ENCODE results near the gene AMPD1.

Gene AMPD1

GRCh38 chr1:114695430-114696058, at the start of gene AMPD1:
Gene AMPD1, minus strand, starts transcription at chr1:114695546. Its CDS starts 75 bp downstream, at chr1:114695471.
- DNase-seq, result no peak

GRCh38 chr1:114741963-114742746, 46.8 kb upstream of the AMPD1 start:
- in situ Hi-C loops (cut with MboI; ENCODE audit: low pct_unique_long_range_greater_than_20kb, low sequenced_read_pairs), result no loop called here
- DNase-seq, result no peak

More at GRCh38 chr1:114695430-114696058, at the start of gene AMPD1:
- in situ Hi-C loops (cut with MboI; ENCODE audit: low pct_unique_long_range_greater_than_20kb, low sequenced_read_pairs), result no loop called here

GRCh38 chr1:114740331-114740730, 45.0 kb upstream of the AMPD1 start:
- no peak for DNase-seq
- in situ Hi-C loops (cut with MboI; ENCODE audit: low pct_unique_long_range_greater_than_20kb, low sequenced_read_pairs), result no loop called here

DNA sequence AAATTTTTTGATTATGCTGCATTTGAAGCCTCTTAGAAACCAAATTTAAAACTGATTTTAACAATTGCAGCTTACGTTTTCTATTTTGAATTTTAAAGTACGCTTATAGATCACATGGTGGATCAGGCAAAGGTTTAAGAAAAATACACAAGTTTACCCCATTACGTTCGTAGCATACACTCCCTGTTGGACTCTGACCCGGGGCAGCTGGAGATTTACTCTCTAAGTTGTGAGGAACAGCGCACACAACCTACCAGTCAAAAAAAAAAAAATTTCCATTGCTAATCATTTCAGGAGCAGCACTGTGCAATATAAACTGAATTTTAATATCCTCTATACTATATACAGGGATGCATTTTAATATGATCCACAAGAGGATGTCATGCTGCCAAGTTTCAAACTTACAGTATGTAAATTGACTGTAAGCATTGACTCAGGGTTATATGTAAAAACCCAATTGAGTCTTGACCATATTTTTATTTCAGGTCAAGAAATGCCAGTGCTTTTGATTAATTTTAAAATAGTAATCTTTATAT, 42.0 kb upstream of the AMPD1 start:
- in situ Hi-C loops (cut with MboI; ENCODE audit: low pct_unique_long_range_greater_than_20kb, low sequenced_read_pairs), result no loop called here
- DNase-seq, result no peak

- no peak for DNase-seq
- in situ Hi-C loops (cut with MboI; ENCODE audit: low pct_unique_long_range_greater_than_20kb, low sequenced_read_pairs), result no loop called here
Measured at GRCh38 chr1:114735479-114735878, 40.1 kb upstream of the AMPD1 start.

- no peak for DNase-seq
- in situ Hi-C loops (cut with MboI; ENCODE audit: low pct_unique_long_range_greater_than_20kb, low sequenced_read_pairs), result no loop called here
Measured at GRCh38 chr1:114729782-114730181, 34.4 kb upstream of the AMPD1 start.

- DNase-seq, result no peak
- in situ Hi-C loops (cut with MboI; ENCODE audit: low pct_unique_long_range_greater_than_20kb, low sequenced_read_pairs), result no loop called here
Measured at GRCh38 chr1:114728553-114728952, 33.2 kb upstream of the AMPD1 start.

DNA sequence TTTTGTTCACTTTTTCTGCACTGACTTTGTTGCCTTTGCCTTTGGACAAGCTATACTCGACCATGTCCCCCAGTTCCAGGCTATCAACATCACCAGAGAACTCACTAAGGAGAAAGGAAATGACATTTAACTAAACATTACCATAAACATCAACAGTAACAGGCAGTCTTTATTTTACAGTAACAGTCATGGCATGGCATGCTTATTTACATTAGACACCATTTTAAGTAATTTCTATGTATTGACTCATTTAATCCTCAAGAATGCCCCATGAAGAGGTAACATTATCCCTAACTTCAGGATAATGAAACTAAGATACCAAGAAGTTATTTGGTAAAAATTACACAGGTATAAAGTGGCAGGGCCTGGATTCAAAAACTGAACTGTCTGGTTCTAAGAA, 29.9 kb upstream of the AMPD1 start:
- no peak for DNase-seq
- in situ Hi-C loops (cut with MboI; ENCODE audit: low pct_unique_long_range_greater_than_20kb, low sequenced_read_pairs), result no loop called here

- no peak for DNase-seq
- in situ Hi-C loops (cut with MboI; ENCODE audit: low pct_unique_long_range_greater_than_20kb, low sequenced_read_pairs), result no loop called here
Measured at GRCh38 chr1:114723915-114724314, 28.6 kb upstream of the AMPD1 start.

- no peak for DNase-seq
- in situ Hi-C loops (cut with MboI; ENCODE audit: low pct_unique_long_range_greater_than_20kb, low sequenced_read_pairs), result no loop called here
Measured at GRCh38 chr1:114723457-114723856, 28.1 kb upstream of the AMPD1 start.

GRCh38 chr1:114720492-114720891, 25.1 kb upstream of the AMPD1 start:
- in situ Hi-C loops (cut with MboI; ENCODE audit: low pct_unique_long_range_greater_than_20kb, low sequenced_read_pairs), result no loop called here
- no peak for DNase-seq

- no peak for DNase-seq
Measured at GRCh38 chr1:114719424-114719787, 24.1 kb upstream of the AMPD1 start.

DNA sequence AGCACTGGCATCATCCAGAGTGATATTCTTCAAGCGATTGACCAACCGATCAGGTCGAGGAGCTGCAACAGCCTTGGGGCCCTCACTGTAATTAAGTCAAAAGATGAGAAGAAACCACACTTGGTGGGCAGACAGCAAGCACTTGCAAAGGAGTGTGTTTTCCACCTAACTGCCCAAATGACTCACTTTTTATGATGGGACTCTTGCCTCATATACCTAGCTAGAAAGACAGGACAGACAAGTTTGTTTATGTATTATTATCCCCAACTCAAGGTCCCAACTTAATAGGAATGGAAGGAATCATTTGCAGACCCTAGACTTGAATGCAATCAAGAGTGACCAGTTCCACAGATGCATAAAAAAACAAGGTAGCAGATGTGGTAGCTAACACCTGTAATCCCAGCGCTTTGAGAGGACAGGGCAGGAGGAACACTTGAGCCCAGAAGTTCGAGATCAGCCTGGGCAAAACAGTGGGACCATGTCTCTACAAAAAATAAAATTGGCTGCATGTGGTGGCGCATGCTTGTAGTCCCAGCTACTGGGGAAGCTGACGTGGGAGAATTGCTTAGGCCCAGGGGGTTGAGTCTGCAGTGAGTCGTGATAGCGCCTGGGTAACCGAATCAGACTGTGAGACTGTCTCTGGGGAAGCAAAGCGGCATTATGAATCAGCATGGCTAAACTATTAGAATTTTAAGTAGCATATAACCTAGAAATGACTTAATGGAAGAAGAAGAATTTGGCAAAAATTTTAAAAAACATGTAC, 23.5 kb upstream of the AMPD1 start:
- in situ Hi-C loops (cut with MboI; ENCODE audit: low pct_unique_long_range_greater_than_20kb, low sequenced_read_pairs), result no loop called here
- no peak for DNase-seq

More at GRCh38 chr1:114719424-114719787, 24.1 kb upstream of the AMPD1 start:
- in situ Hi-C loops (cut with MboI; ENCODE audit: low pct_unique_long_range_greater_than_20kb, low sequenced_read_pairs), result no loop called here

DNA sequence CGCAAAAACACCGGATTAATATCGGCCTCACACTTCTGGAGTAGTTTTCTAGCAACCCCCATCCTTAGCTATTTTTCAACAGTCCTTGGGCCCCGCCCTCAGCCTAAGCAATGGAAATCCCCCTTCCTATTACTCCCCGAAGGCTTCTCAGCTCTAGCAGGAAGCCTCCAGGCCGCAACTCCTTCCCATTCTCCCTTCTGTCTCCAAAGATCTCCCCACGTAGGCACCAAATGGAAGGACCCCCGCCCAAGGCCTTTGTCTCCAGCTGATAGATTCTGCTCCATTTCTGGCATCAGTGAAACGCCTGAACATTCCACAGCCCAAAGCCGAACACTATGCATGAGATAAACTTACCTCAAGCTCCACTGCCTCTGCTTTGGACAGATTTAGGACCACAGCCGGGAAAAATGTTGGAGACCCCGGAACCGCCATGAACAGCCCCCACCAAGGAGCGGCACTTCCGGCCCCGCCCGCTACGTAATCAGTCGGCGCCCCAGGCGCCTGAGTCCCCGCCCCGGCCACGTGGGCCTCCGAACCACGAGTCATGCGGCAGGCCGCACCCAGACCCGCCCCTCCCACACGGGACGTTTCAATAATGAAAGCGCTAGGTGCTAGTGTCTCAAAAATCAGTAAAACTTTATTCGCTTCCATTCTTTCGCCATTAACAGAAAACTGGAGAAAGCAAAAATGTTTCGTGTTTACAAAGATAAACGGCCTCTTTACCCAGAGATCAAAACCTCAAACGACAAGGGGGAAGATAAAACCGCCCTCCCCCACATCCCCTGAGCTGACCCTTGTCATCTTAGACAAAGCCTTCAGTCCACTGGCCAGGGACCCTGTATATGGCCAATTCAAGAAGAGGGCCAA, 21.2 kb upstream of the AMPD1 start, which contains the start of gene NRAS:
Gene NRAS, minus strand, starts transcription at position 468 of the 867 bp plus-strand sequence. CDS start 611 bp downstream, outside the sequence.
- in situ Hi-C loops (cut with MboI; ENCODE audit: low pct_unique_long_range_greater_than_20kb, low sequenced_read_pairs), result no loop called here
- peak; percentile 91 for DNase-seq

DNA sequence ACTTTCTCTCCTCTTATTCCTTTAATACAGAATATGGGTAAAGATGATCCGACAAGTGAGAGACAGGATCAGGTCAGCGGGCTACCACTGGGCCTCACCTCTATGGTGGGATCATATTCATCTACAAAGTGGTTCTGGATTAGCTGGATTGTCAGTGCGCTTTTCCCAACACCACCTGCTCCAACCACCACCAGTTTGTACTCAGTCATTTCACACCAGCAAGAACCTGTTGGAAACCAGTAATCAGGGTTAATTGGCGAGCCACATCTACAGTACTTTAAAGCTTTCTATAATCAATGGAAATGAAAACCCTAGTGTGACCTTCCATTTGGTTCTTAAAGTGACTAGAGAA, 20.6 kb upstream of the AMPD1 start:
- no peak for DNase-seq
- in situ Hi-C loops (cut with MboI; ENCODE audit: low pct_unique_long_range_greater_than_20kb, low sequenced_read_pairs), result no loop called here

- DNase-seq, result no peak
- in situ Hi-C loops (cut with MboI; ENCODE audit: low pct_unique_long_range_greater_than_20kb, low sequenced_read_pairs), result no loop called here
Measured at GRCh38 chr1:114712977-114713376, 17.6 kb upstream of the AMPD1 start.

GRCh38 chr1:114710360-114710759, 15.0 kb upstream of the AMPD1 start:
- in situ Hi-C loops (cut with MboI; ENCODE audit: low pct_unique_long_range_greater_than_20kb, low sequenced_read_pairs), result no loop called here
- DNase-seq, result no peak

DNA sequence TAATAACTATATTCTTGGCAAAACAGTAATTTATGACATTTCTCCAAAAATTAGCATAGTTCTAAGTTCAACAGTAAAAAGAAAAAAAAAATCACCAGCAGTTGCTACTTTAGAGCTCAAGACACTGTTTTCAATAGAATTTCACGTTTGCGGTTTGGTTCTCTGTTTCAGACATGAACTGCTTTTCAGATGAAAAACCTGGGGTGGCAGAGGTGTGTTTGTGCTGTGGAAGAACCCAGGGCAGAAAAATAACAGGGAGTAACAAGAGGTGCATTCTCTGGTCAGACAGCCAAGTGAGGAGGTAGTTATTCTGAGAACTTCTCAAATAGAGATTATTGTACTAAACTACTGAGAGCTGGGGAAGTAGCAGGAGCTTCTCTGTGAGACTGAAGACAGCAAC, 12.3 kb upstream of the AMPD1 start:
- DNase-seq, result no peak
- in situ Hi-C loops (cut with MboI; ENCODE audit: low pct_unique_long_range_greater_than_20kb, low sequenced_read_pairs), result no loop called here

GRCh38 chr1:114703242-114703641, 7.9 kb upstream of the AMPD1 start:
- in situ Hi-C loops (cut with MboI; ENCODE audit: low pct_unique_long_range_greater_than_20kb, low sequenced_read_pairs), result no loop called here
- no peak for DNase-seq
